GM12891 (cell line): ENCODE measurements around the gene BCL2L12.

Experiments
- PAX5 ChIP-seq: IDR thresholded peaks from 2 replicates; pipeline ENCODE4 v1.6.1; 2011; ENCODE audit warnings: low read length, moderate library complexity, mild to moderate bottlenecking; ENCODE audit not compliant: insufficient read depth, severe bottlenecking
- POLR2A ChIP-seq: IDR thresholded peaks from 2 replicates; pipeline ENCODE4 v1.6.1; 2011; ENCODE audit warnings: low read depth, low read length, control low read depth
- POLR2AphosphoS5 ChIP-seq: IDR thresholded peaks from 2 replicates; pipeline ENCODE4 v1.6.1; 2011; ENCODE audit warnings: low read depth, low read length, control low read depth
- POU2F2 ChIP-seq: IDR thresholded peaks from 2 replicates; pipeline ENCODE4 v1.6.1; 2011; ENCODE audit warnings: low read depth, mild to moderate bottlenecking, control low read depth, low read length, moderate library complexity

DNA sequence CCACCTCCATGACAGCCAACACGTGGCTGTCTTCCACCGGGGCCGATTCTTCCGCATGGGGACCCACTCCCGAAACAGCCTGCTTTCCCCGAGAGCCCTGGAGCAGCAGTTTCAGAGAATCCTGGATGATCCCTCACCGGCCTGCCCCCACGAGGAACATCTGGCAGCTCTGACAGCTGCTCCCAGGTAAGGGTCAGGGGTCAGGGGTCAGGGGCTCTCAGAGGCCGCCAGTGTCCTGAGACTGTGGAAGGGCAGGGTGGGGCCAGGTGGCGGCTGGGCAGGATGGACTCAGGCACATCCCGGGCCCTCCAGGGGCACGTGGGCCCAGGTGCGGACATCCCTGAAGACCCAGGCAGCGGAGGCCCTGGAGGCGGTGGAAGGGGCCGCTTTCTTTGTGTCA lies 40.2 kb downstream of the BCL2L12 start:
- TF ChIP-seq PAX5 = no peak
- no peak for TF ChIP-seq POLR2AphosphoS5
- TF ChIP-seq POLR2A = no peak
- no peak for TF ChIP-seq POU2F2
